OCI-LY3 (cell line): ENCODE results near the gene ZNF514.
A peak's percentile ranks its signal among the peaks of the same experiment; 100 is the strongest.

Source experiments
- H2AFZ ChIP-seq: fragments of 200-600, 300-600 bp; shearing (Covaris generic); 2 replicates; pipeline ENCODE4 v1.6.0; 2014; ENCODE audit warnings: antibody characterized with exemption, low read depth, low read length
- H3K27ac ChIP-seq: fragments of 200-600, 300-600 bp; sonication (generic); 2 replicates; pipeline ENCODE4 v1.5.1; 2014; ENCODE audit warnings: mild to moderate bottlenecking, low read length, moderate library complexity, mixed read lengths
- H3K27me3 ChIP-seq: fragments of 200-600, 300-600 bp; sonication (generic); 2 replicates; pipeline ENCODE4 v1.6.1; 2014; ENCODE audit warnings: low read depth, low read length, mixed read lengths
- H3K36me3 ChIP-seq: fragments of 200-600, 300-600 bp; sonication (generic); replicated peaks from 2 replicates; pipeline ENCODE3; 2014; ENCODE audit warnings: low read depth, low read length, mixed read lengths
- H3K4me1 ChIP-seq: fragments of 300-600, 200-600 bp; sonication (generic); 2 replicates; pipeline ENCODE4 v1.6.1; 2014; ENCODE audit warnings: low read length, mixed read lengths
- H3K4me2 ChIP-seq: fragments of 200-600, 300-600 bp; sonication (generic); 2 replicates; pipeline ENCODE4 v1.6.1; 2014; ENCODE audit warnings: low read length, mixed read lengths
- H3K4me3 ChIP-seq: fragments of 300-600, 200-600 bp; sonication (generic); 2 replicates; pipeline ENCODE4 v1.5.1; 2014; ENCODE audit warnings: antibody characterized with exemption, mild to moderate bottlenecking, low read length, moderate library complexity
- H3K79me2 ChIP-seq: fragments of 300-600, 200-600 bp; shearing (Covaris generic); 2 replicates; pipeline ENCODE4 v1.6.1; 2014; ENCODE audit warnings: mild to moderate bottlenecking, low read length, mixed read lengths
- H3K9ac ChIP-seq: fragments of 300-600, 200-600 bp; shearing (Covaris generic); 2 replicates; pipeline ENCODE4 v1.6.0; 2014; ENCODE audit warnings: mild to moderate bottlenecking, low read length, moderate library complexity
- H3K9me3 ChIP-seq: fragments of 200-600, 300-600 bp; shearing (Covaris generic); 2 replicates; pipeline ENCODE4 v1.6.1; 2014; ENCODE audit warnings: low read length, mixed read lengths; ENCODE audit not compliant: insufficient read depth
- H4K20me1 ChIP-seq: fragments of 200-600, 300-600 bp; sonication (generic); 2 replicates; pipeline ENCODE4 v1.6.1; 2016; ENCODE audit warnings: low read length, mixed read lengths; ENCODE audit not compliant: insufficient read depth
- CTCF ChIP-seq: fragments of 200-600, 300-600 bp; sonication (generic); IDR thresholded peaks from 2 replicates; pipeline ENCODE4 v1.5.1; 2014; ENCODE audit warnings: antibody characterized with exemption, low read length, low read depth
- EZH2phosphoT487 ChIP-seq: fragments of 200-600 bp; shearing (Covaris generic); IDR thresholded peaks from 2 replicates; pipeline ENCODE4 v1.6.1; 2018; ENCODE audit warnings: antibody characterized with exemption, mixed run types, low read depth

Gene ZNF514

GRCh38 chr2:95159690-95160449 lies at the start of gene ZNF514:
TSS of gene ZNF514 (minus strand) at chr2:95159848. CDS start at chr2:95153253, 6,595 bp downstream.
- Histone ChIP-seq H3K27ac (no peak within 1 kb of the TSS), H3K36me3 (peaks cover 12% of the 10 kb centered on the region), H3K4me3 (peak within 1 kb of the TSS; percentile 80)

GRCh38 chr2:95208106-95208505 lies 48.5 kb upstream of the ZNF514 start:
- Histone ChIP-seq H3K4me3 (no peak overlapping the region), H3K79me2 (no peaks in the 10 kb centered on the region), H3K9me3 (peaks cover 9% of the 10 kb centered on the region; the same call in 1 of the 2 replicates), H3K4me1 (no peaks in the 10 kb centered on the region), H3K36me3 (no peaks in the 10 kb centered on the region), H3K4me2 (no peak overlapping the region), H2AFZ (no peak overlapping the region), H3K27me3 (no peaks in the 10 kb centered on the region), H4K20me1 (no peaks in the 10 kb centered on the region), H3K27ac (no peak overlapping the region), H3K9ac (no peak overlapping the region)
- no peak for TF ChIP-seq CTCF
- no peak for TF ChIP-seq EZH2phosphoT487

More at GRCh38 chr2:95159690-95160449, at the start of gene ZNF514:
- Histone ChIP-seq H3K4me2 (peak within 1 kb of the TSS; percentile 75), H3K9me3 (no peaks in the 10 kb centered on the region), H3K9ac (peak within 1 kb of the TSS; percentile 30), H3K79me2 (no peaks in the 10 kb centered on the region; the same call in 1 of the 2 replicates), H4K20me1 (no peaks in the 10 kb centered on the region), H2AFZ (peak within 1 kb of the TSS; percentile 54; the same call in 1 of the 2 replicates), H3K4me1 (peaks cover 5% of the 10 kb centered on the region), H3K27me3 (no peaks in the 10 kb centered on the region)
- no peak for TF ChIP-seq CTCF
- no peak for TF ChIP-seq EZH2phosphoT487

DNA sequence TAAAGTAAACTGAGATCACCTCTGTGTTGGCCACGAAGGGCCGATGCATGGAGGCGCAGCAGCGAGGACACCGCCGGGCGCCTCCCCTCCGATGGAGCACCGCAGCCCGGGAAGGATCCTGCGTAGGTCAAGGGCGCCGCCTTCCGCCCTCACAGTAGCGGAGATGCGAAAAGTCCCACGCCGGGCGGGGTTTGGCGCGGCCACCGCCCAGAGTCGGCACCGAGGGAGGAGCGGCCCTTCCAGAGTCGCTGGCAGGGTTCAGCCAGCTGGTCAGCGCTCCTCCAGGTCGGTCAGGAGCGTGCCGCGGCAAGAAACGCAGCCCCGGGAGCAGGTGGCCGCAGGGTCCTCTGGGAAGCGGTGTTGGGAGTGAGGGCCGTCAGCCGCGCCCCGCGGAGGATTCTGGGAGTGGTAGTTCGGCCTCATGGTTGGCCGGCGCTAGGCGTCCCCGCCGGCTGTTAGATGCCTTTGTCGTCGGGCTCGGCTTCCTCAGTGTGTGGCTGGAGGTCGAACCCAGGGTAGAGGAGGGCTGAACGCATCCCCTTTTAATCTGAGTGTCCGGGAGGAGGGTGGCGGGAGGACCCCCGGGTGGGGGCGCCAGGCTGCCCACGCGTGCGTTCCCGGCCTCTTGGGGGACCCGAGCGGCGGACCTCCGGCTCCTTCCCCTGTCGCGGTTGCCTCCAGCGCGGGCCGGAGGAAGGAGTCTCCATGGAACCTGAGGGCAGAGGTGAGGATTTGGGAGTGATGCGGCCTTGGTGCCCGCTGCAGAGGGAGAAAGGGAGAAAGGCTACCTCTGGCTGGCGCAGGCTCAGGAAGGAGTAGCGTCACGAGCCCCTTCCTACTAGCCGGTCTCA lies 47.7 kb upstream of the ZNF514 start, which contains the start of gene ZNF892:
Gene ZNF892 (plus strand): TSS at position 411 of the 851 bp plus-strand sequence. CDS start 295 bp downstream, at position 706.
- Histone ChIP-seq H3K27ac (no peak within 1 kb of the TSS), H3K27me3 (no peaks in the 10 kb centered on the region), H3K9ac (no peak within 1 kb of the TSS), H3K79me2 (no peaks in the 10 kb centered on the region), H3K4me3 (no peak within 1 kb of the TSS), H3K36me3 (no peaks in the 10 kb centered on the region), H2AFZ (no peak within 1 kb of the TSS), H4K20me1 (no peaks in the 10 kb centered on the region), H3K4me1 (no peaks in the 10 kb centered on the region), H3K4me2 (no peak within 1 kb of the TSS), H3K9me3 (peaks cover 4% of the 10 kb centered on the region; the same call in 1 of the 2 replicates)
- no peak for TF ChIP-seq CTCF
- TF ChIP-seq EZH2phosphoT487: no peak

DNA sequence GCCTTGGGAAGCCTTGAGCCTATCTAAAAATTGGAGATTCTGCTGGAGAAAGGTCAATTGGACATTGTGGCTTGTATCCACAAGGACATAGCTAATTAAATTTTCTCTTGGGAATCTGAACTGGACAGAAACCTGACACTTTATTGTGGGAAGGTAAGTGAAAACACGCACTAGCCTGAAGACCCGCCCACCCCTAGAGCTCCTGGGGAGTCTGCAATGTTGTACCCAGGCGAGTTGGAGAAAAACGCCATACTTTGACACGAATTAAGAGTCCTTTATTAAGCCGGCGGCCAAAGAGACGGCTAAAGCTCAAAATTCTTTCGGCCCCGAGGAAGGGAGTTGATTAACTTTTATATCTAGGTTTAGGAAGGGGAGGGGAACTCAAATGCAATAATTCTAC lies 46.4 kb upstream of the ZNF514 start:
- peaks cover 4% of the 10 kb centered on the region; the same call in 1 of the 2 replicates for H3K9me3 ChIP-seq
- H3K27ac ChIP-seq: no peak overlapping the region
- no peaks in the 10 kb centered on the region for H3K79me2 ChIP-seq
- H3K27me3 ChIP-seq: no peaks in the 10 kb centered on the region
- no peak for TF ChIP-seq EZH2phosphoT487
- TF ChIP-seq CTCF: no peak
- no peak overlapping the region for H3K9ac ChIP-seq
- H3K4me1 ChIP-seq: no peaks in the 10 kb centered on the region
- no peak overlapping the region for H3K4me2 ChIP-seq
- H4K20me1 ChIP-seq: no peaks in the 10 kb centered on the region
- H2AFZ ChIP-seq: no peak overlapping the region
- H3K4me3 ChIP-seq: no peak overlapping the region
- H3K36me3 ChIP-seq: no peaks in the 10 kb centered on the region
